Measurements from ENCODE around the gene KMT5B. TPM values are rescaled to one million over a fixed set of nuclear protein-coding genes. Genes with fewer than 3 reads are reported as not detected.

The KMT5B gene
- polyA plus RNA-seq, 3 donors: 12.2 to 22.0 (median 19.5) TPM

- H3K4me2 ChIP-seq (replicated peaks; ENCODE audit: extremely low read depth, low read length, poor library complexity, severe bottlenecking): no peak overlapping the region
- H3K36me3 Mint-ChIP-seq: no peaks in the 10 kb centered on the region
- H3K79me2 ChIP-seq (ENCODE audit: insufficient read depth, low read length): no peaks in the 10 kb centered on the region
- H3K27me3 Mint-ChIP-seq (ENCODE audit: low read depth in 3 of 3): peaks cover 3 to 14% (median 10%) of the 10 kb centered on the region in 3 donors
- H3K27ac Mint-ChIP-seq: no peak overlapping the region
- H3K27ac ChIP-seq (ENCODE audit: low read depth in 1 of 2, low read length in 2 of 2): no peak overlapping the region
- H3K36me3 ChIP-seq (replicated peaks in 1 of 2; ENCODE audit: control insufficient read depth in 1 of 2, insufficient read depth in 2 of 2, low read length in 2 of 2): no peaks in the 10 kb centered on the region
- no peaks in the 10 kb centered on the region for H4K20me1 ChIP-seq (ENCODE audit: insufficient read depth, low read length)
- H3K4me1 Mint-ChIP-seq: peaks cover 33% of the 10 kb centered on the region
- H3K4me1 ChIP-seq (ENCODE audit: control insufficient read depth in 1 of 2, insufficient read depth in 2 of 2, low read length in 2 of 2): peaks cover 27 to 33% of the 10 kb centered on the region in 2 donors
- no peak overlapping the region for H3K4me3 Mint-ChIP-seq
- 100% methylated on average over 3 of the region's 7 CpGs for WGBS (ENCODE audit: insufficient coverage)
- H2AFZ ChIP-seq (ENCODE audit: insufficient read depth, low read depth, low read length, poor library complexity, severe bottlenecking): no peak overlapping the region
- no peak for TF ChIP-seq CTCF (IDR thresholded peaks at IDR 0.05)
- H3K9ac ChIP-seq (ENCODE audit: insufficient read depth, low read length, poor library complexity, severe bottlenecking): no peak overlapping the region
- no peaks in the 10 kb centered on the region for H3K9me3 Mint-ChIP-seq
- H3K27me3 ChIP-seq (ENCODE audit: control insufficient read depth in 2 of 2, insufficient read depth in 2 of 2, low read length in 2 of 2): no peaks in the 10 kb centered on the region
- no peak for DNase-seq
- H3K9me3 ChIP-seq (replicated peaks in 1 of 2; ENCODE audit: control insufficient read depth in 1 of 2, insufficient read depth in 1 of 2, low read length in 2 of 2): no peaks in the 10 kb centered on the region
- intact Hi-C loops (cut with micrococcal nuclease): no loop called here
- no peak overlapping the region for H3K4me3 ChIP-seq (replicated peaks in 1 of 3; ENCODE audit: low read depth in 2 of 3, low read length in 3 of 3)
Measured at GRCh38 chr11:68148879-68149278, 64.2 kb downstream of the KMT5B start.

- no peaks in the 10 kb centered on the region for H3K36me3 ChIP-seq (replicated peaks in 1 of 2; ENCODE audit: control insufficient read depth in 1 of 2, insufficient read depth in 2 of 2, low read length in 2 of 2)
- Mint-ChIP-seq H3K27ac (peak overlapping the region in 1 of 7 donors; percentile 42), H3K9me3 (no peaks in the 10 kb centered on the region), H3K4me1 (peaks cover 35% of the 10 kb centered on the region), H3K4me3 (no peak overlapping the region), H3K36me3 (no peaks in the 10 kb centered on the region), H3K27me3 (ENCODE audit: low read depth in 3 of 3) (peaks cover 3 to 16% (median 10%) of the 10 kb centered on the region in 3 donors)
- no peak overlapping the region for H3K4me3 ChIP-seq (replicated peaks in 1 of 3; ENCODE audit: low read depth in 2 of 3, low read length in 3 of 3)
- 96% methylated on average over 14 of the region's 18 CpGs for WGBS (ENCODE audit: insufficient coverage)
- no peaks in the 10 kb centered on the region for H3K9me3 ChIP-seq (replicated peaks in 1 of 2; ENCODE audit: control insufficient read depth in 1 of 2, insufficient read depth in 1 of 2, low read length in 2 of 2)
- intact Hi-C loops (cut with micrococcal nuclease): no loop called here
- no peak overlapping the region for H3K4me2 ChIP-seq (replicated peaks; ENCODE audit: extremely low read depth, low read length, poor library complexity, severe bottlenecking)
- H3K9ac ChIP-seq (ENCODE audit: insufficient read depth, low read length, poor library complexity, severe bottlenecking): no peak overlapping the region
- no peak overlapping the region for H3K27ac ChIP-seq (ENCODE audit: low read depth in 1 of 2, low read length in 2 of 2)
- H2AFZ ChIP-seq (ENCODE audit: insufficient read depth, low read depth, low read length, poor library complexity, severe bottlenecking): no peak overlapping the region
- H3K27me3 ChIP-seq (ENCODE audit: control insufficient read depth in 2 of 2, insufficient read depth in 2 of 2, low read length in 2 of 2): no peaks in the 10 kb centered on the region
- TF ChIP-seq CTCF (IDR thresholded peaks at IDR 0.05): no peak
- no peaks in the 10 kb centered on the region for H4K20me1 ChIP-seq (ENCODE audit: insufficient read depth, low read length)
- H3K79me2 ChIP-seq (ENCODE audit: insufficient read depth, low read length): no peaks in the 10 kb centered on the region
- DNase-seq: no peak
- peaks cover 27 to 33% of the 10 kb centered on the region in 2 donors for H3K4me1 ChIP-seq (ENCODE audit: control insufficient read depth in 1 of 2, insufficient read depth in 2 of 2, low read length in 2 of 2)
Measured at GRCh38 chr11:68148071-68148805, 64.9 kb downstream of the KMT5B start.
